K562 (cell line): ENCODE results near the gene WASF2. TPM values are rescaled to one million over a fixed set of nuclear protein-coding genes. Genes with fewer than 3 reads are reported as not detected.

Experiments
- CAMTA2 ChIP-seq: fragments of 250-450 bp; sonication (Bioruptor Pico); conservative IDR thresholded peaks from 2 replicates; pipeline ENCODE4 v1.5.1; 2022
- CBFA2T3 ChIP-seq: fragments of 450-650 bp; IDR thresholded peaks from 2 replicates; pipeline ENCODE4 v1.6.1; 2017
- CREBBP ChIP-seq: IDR thresholded peaks from one replicate; pipeline ENCODE4 v1.6.1; 2012; ENCODE audit warnings: low read depth, mild to moderate bottlenecking, control low read depth, inconsistent platforms, low read length
- CSDE1 ChIP-seq, 2 experiments: fragments of 450-650 bp; IDR thresholded peaks; 2 replicates each; pipeline ENCODE4 v1.6.1; 2016; ENCODE audit warnings: mild to moderate bottlenecking in 1 of 2
- ELK3 ChIP-seq: fragments of 450-650 bp; formaldehyde crosslinking; IDR thresholded peaks from 2 replicates; pipeline ENCODE4 v1.4.0; 2020; ENCODE audit warnings: mild to moderate bottlenecking
- ETV1 ChIP-seq: fragments of 450-650 bp; conservative IDR thresholded peaks from 2 replicates; pipeline ENCODE4 v1.6.1; 2016; ENCODE audit warnings: missing genetic modification characterization, control low read depth, low read depth, missing compliant biosample characterization
- STAT6 ChIP-seq: sonication (generic); formaldehyde crosslinking; IDR thresholded peaks from 2 replicates; pipeline ENCODE4 v1.8.1; 2023; ENCODE audit warnings: mild to moderate bottlenecking, missing genetic modification reagents
- THAP12 ChIP-seq: fragments of 250-450 bp; sonication (Bioruptor Pico); IDR thresholded peaks from 2 replicates; pipeline ENCODE4 v1.9.0; 2021; ENCODE audit warnings: mild to moderate bottlenecking, inconsistent platforms
- USF2 ChIP-seq: sonication (generic); formaldehyde crosslinking; IDR thresholded peaks from 2 replicates; pipeline ENCODE4 v1.5.0; 2020; ENCODE audit warnings: missing genetic modification reagents
- VEZF1 ChIP-seq: fragments of 200-800 bp; sonication (Bioruptor generic); IDR thresholded peaks from 2 replicates; pipeline ENCODE4 v1.6.1; 2017; ENCODE audit warnings: missing genetic modification characterization, missing compliant biosample characterization
- ZFP36 ChIP-seq: fragments of 150-350 bp; IDR thresholded peaks from 2 replicates; pipeline ENCODE4 v1.6.1; 2018; ENCODE audit warnings: low read length, low read depth; ENCODE audit not compliant: partially characterized antibody
- ZNF12 ChIP-seq: sonication (generic); formaldehyde crosslinking; IDR thresholded peaks from 2 replicates; pipeline ENCODE4 v1.4.0; 2020; ENCODE audit warnings: mild to moderate bottlenecking, missing genetic modification reagents
- polyA plus RNA-seq, 8 experiments: library from polyadenylated mRNA; depleted of rRNA in 4 of 8; stranded (reverse) in 5 of 8; unstranded in 3 of 8; fragments of >200 nt; fragmentation: Nextera tagmentation in 2 of 8; fragmentation: Illumina TruSeq in 1 of 8; extraction: Ambion mirVana in 2 of 8; extraction: Trizol in 1 of 8; gene quantifications; 2 replicates each; pipeline versions ENCODE4 v1.2.1 to v1.2.3, GENCODE V29; 2011 to 2014; ENCODE audit warnings: inconsistent platforms in 1 of 8, missing spikeins in 1 of 8
- total RNA-seq, 7 experiments: library from RNA; depleted of rRNA in 6 of 7; stranded (reverse); fragments of >200 nt in 6 of 7; fragmentation: Illumina TruSeq in 2 of 7; extraction: Trizol in 2 of 7; gene quantifications; 2 replicates each; pipeline versions ENCODE4 v1.2.1 to v1.2.3, GENCODE V29; 2011 to 2021; ENCODE audit warnings: low replicate concordance in 1 of 7

Gene WASF2
- total and polyA plus RNA-seq, 9 of the 15 experiments (the other 6 are each of a cell fraction or from before 2014, with no cell fraction given) = 8.2 to 163 (median 31.2) TPM

- TF ChIP-seq ZFP36 = peak; percentile 95
- no peak for TF ChIP-seq USF2 (CRISPR knock-in tag)
- peak; percentile 88 for TF ChIP-seq VEZF1 (CRISPR knock-in tag)
- TF ChIP-seq THAP12 (CRISPR knock-in tag) = peak; percentile 23; the same call in 1 of the 2 replicates
- TF ChIP-seq CBFA2T3 = peak; percentile 53
- TF ChIP-seq CSDE1 (IDR thresholded peaks at IDR 0.05) = no peak
- TF ChIP-seq ZNF12 (CRISPR knock-in tag) = peak; percentile 61; the same call in 1 of the 2 replicates
- peak; percentile 48; the same call in 1 of the 2 replicates for TF ChIP-seq CAMTA2 (CRISPR knock-in tag)
- no peak for TF ChIP-seq CREBBP
- no peak for TF ChIP-seq ELK3
- 0 out of 2 replicates have a peak, but pooled peaks have one; percentile 19 for TF ChIP-seq ETV1 (tag)
- 0 out of 2 replicates have a peak, but pooled peaks have one; percentile 24 for TF ChIP-seq STAT6
Observed at GRCh38 chr1:27525296-27526272, 35.6 kb upstream of the WASF2 start (continued).
